ENCODE results near the gene CC2D2A.

DNA sequence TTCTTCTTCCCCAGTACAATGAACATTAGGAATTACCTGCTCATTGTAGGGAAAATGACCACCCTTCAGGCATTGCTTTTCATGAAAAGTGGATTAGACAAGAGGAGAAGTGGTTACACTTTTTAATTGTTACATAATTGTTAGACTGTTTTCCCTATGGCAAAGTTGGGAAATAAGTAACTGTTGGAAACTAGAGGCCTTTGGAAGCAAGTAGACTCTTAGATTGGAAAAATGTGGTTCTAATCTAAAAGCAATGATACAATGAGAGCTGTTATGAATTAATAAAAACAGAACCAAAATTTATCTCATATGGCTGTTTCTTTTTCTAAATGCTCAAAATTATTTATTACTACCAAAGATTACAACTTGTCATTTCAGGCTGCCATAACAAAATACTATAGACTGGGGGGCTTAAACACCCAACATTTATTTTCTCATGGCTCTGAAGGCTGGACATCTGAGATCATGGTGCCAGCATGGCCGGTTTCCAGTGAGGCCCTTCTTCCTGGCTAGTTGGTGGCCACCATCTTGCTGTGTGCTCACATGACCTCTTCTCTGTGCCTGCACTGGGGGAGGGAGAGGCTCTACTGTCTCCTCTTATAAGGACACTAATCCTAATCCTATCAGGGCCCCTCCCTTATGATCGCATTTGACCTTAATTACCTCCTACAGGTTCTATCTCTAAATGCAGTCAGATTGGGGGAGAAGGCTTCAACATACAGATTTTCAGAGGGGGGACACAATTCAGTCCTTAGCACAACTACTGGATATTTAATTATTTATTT, 12.5 kb downstream of the CC2D2A start:
- TF ChIP-seq EZH2 (IDR thresholded peaks at IDR 0.05; ENCODE audit: borderline replicate concordance, insufficient read depth, low read length, poor library complexity, severe bottlenecking) (no peak), POLR2AphosphoS5 (IDR thresholded peaks at IDR 0.05) (no peak), EP300 (conservative IDR thresholded peaks at IDR 0.05; ENCODE audit: poor library complexity, severe bottlenecking) (no peak), REST (IDR thresholded peaks at IDR 0.05; ENCODE audit: borderline replicate concordance) (no peak), SMC3 (conservative IDR thresholded peaks at IDR 0.05; ENCODE audit: poor library complexity) (no peak)
- TF ChIP-seq, protein P1, sequence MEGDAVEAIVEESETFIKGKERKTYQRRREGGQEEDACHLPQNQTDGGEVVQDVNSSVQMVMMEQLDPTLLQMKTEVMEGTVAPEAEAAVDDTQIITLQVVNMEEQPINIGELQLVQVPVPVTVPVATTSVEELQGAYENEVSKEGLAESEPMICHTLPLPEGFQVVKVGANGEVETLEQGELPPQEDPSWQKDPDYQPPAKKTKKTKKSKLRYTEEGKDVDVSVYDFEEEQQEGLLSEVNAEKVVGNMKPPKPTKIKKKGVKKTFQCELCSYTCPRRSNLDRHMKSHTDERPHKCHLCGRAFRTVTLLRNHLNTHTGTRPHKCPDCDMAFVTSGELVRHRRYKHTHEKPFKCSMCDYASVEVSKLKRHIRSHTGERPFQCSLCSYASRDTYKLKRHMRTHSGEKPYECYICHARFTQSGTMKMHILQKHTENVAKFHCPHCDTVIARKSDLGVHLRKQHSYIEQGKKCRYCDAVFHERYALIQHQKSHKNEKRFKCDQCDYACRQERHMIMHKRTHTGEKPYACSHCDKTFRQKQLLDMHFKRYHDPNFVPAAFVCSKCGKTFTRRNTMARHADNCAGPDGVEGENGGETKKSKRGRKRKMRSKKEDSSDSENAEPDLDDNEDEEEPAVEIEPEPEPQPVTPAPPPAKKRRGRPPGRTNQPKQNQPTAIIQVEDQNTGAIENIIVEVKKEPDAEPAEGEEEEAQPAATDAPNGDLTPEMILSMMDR (IDR thresholded peaks at IDR 0.05; ENCODE audit: poor library complexity, severe bottlenecking): no peak

Data from neural cell (in vitro differentiated cells).